HCT116 (cell line): Measurements from ENCODE around the gene PMEPA1. TPM values are rescaled to one million over a fixed set of nuclear protein-coding genes. Genes with fewer than 3 reads are reported as not detected.

Experiments used
- ATAC-seq: fragments of 200-7000 bp; cut with Tn5 transposase; 2 replicates; pipeline ENCODE4 v1.9.1; 2020; ENCODE audit warnings: mild to moderate bottlenecking, moderate library complexity
- BruUV-seq: library from RNA; stranded (reverse); fragments of 400-500 nt; replicated peaks from 2 replicates; lab custom pipeline; 2021; lab: Mats Ljungman, UMichigan
- CTCF ChIA-PET: fragments of 300-600 bp; sonication (Branson Sonifier 250); formaldehyde crosslinking; loops from one replicate; lab custom pipeline; 2021; ENCODE audit warnings: antibody characterized with exemption; lab: Charles Lee
- POLR2A ChIA-PET: fragments of 300-600, 350-600 bp; sonication (Branson Sonifier 250); formaldehyde crosslinking; loops from one replicate; lab custom pipeline; 2021; ENCODE audit warnings: antibody characterized with exemption; lab: Charles Lee
- RAD21 ChIA-PET, 2 experiments: fragments of 300-600 bp; sonication (Branson Sonifier 250); formaldehyde crosslinking; loops; one replicate each; lab custom pipeline; 2023; ENCODE audit warnings: low total read pairs in 2 of 2; ENCODE audit not compliant: uncharacterized antibody in 2 of 2, unreplicated experiment in 2 of 2, low non-redundant PET in 1 of 2; lab: Charles Lee
- DNase-seq: peaks from one replicate; pipeline ENCODE4 v3.0.0-alpha.2; 2010; ENCODE audit warnings: low read depth, low spot score
- H2AFZ ChIP-seq: fragments of 200-600 bp; shearing (Covaris generic), sonication (generic); 2 replicates; pipeline ENCODE4 v1.6.1; 2017; ENCODE audit warnings: low read depth, mixed run types, mixed read lengths, antibody characterized with exemption, low read length; ENCODE audit not compliant: poor library complexity, severe bottlenecking
- H3K27ac ChIP-seq: 2 replicates; pipeline ENCODE4 v1.5.1; 2012; ENCODE audit warnings: low read depth, low read length
- H3K27me3 ChIP-seq: fragments of 200-600 bp; sonication (generic); 2 replicates; pipeline ENCODE4 v1.6.1; 2016; ENCODE audit warnings: mixed run types, low read length, mixed read lengths; ENCODE audit not compliant: insufficient read depth
- H3K36me3 ChIP-seq, 2 experiments: fragments of 200-500 bp in 1 of 2; fragments of 200-600 bp in 1 of 2; sonication (Bioruptor generic) in 1 of 2; sonication (generic) in 1 of 2; 2 replicates each; pipeline versions ENCODE4 v1.5.1 to v1.6.1; 2014 to 2016; ENCODE audit warnings: low read length in 2 of 2, inconsistent platforms in 1 of 2, mixed read lengths in 1 of 2, mixed run types in 1 of 2; ENCODE audit not compliant: insufficient read depth in 2 of 2, control insufficient read depth in 1 of 2
- H3K4me1 ChIP-seq, 2 experiments: fragments of 200-600 bp in 1 of 2; sonication (generic) in 1 of 2; 2 replicates each; pipeline versions ENCODE4 v1.5.1 to v1.6.1; 2012 to 2017; ENCODE audit warnings: low read length in 2 of 2, inconsistent platforms in 1 of 2, mild to moderate bottlenecking in 1 of 2, mixed read lengths in 1 of 2, mixed run types in 1 of 2, moderate library complexity in 1 of 2; ENCODE audit not compliant: insufficient read depth in 2 of 2, control insufficient read depth in 1 of 2
- H3K4me2 ChIP-seq: fragments of 200-600 bp; sonication (generic); 2 replicates; pipeline ENCODE4 v1.6.1; 2017; ENCODE audit warnings: mixed run types, low read length, mixed read lengths
- H3K4me3 ChIP-seq, 2 experiments: fragments of 200-600 bp in 1 of 2; sonication (generic) in 1 of 2; replicated peaks in 1 of 2; 2 replicates each; pipeline ENCODE4 v1.5.1; 2011 to 2016; ENCODE audit warnings: low read length in 2 of 2, control low read depth in 1 of 2, low read depth in 1 of 2, mild to moderate bottlenecking in 1 of 2, mixed read lengths in 1 of 2, mixed run types in 1 of 2
- H3K79me2 ChIP-seq: fragments of 200-600 bp; sonication (generic); 2 replicates; pipeline ENCODE4 v1.6.1; 2017; ENCODE audit warnings: mild to moderate bottlenecking, mixed run types, low read length, moderate library complexity, mixed read lengths; ENCODE audit not compliant: insufficient read depth
- H3K9ac ChIP-seq: fragments of 200-600 bp; sonication (generic); 2 replicates; pipeline ENCODE4 v1.6.1; 2016; ENCODE audit warnings: low read length, mixed read lengths
- H3K9me2 ChIP-seq: fragments of 200-600 bp; sonication (generic), shearing (Covaris generic); 2 replicates; pipeline ENCODE4 v1.6.1; 2017; ENCODE audit warnings: mixed run types, mild to moderate bottlenecking, moderate library complexity; ENCODE audit not compliant: insufficient read depth
- H3K9me3 ChIP-seq, 2 experiments: fragments of 200-500 bp in 1 of 2; fragments of 200-600 bp in 1 of 2; sonication (Bioruptor generic) in 1 of 2; sonication (generic) in 1 of 2; 2 replicates each; pipeline ENCODE4 v1.6.1; 2014 to 2017; ENCODE audit warnings: low read length in 2 of 2, mixed read lengths in 2 of 2, inconsistent platforms in 1 of 2, low read depth in 1 of 2, mild to moderate bottlenecking in 1 of 2, mixed run types in 1 of 2, moderate library complexity in 1 of 2; ENCODE audit not compliant: control insufficient read depth in 1 of 2, insufficient read depth in 1 of 2
- H4K20me1 ChIP-seq: fragments of 200-600 bp; sonication (generic), shearing (Covaris generic); 2 replicates; pipeline ENCODE4 v1.6.1; 2017; ENCODE audit warnings: mixed run types, mild to moderate bottlenecking, moderate library complexity; ENCODE audit not compliant: insufficient read depth
- CBX3 ChIP-seq: IDR thresholded peaks from 2 replicates; pipeline ENCODE4 v1.6.1; 2012; ENCODE audit warnings: low read depth
- ELF1 ChIP-seq: IDR thresholded peaks from 2 replicates; pipeline ENCODE4 v1.6.1; 2012; ENCODE audit warnings: low read depth, borderline replicate concordance
- EZH2phosphoT487 ChIP-seq: fragments of 200-600 bp; IDR thresholded peaks from 2 replicates; pipeline ENCODE4 v1.6.1; 2018; ENCODE audit warnings: antibody characterized with exemption, borderline replicate concordance
- JUND ChIP-seq: IDR thresholded peaks from 2 replicates; pipeline ENCODE4 v1.6.1; 2012
- MAX ChIP-seq: IDR thresholded peaks from 2 replicates; pipeline ENCODE4 v1.6.1; 2012
- POLR2A ChIP-seq: IDR thresholded peaks from 2 replicates; pipeline ENCODE4 v1.7.0; 2011; ENCODE audit warnings: borderline replicate concordance; ENCODE audit not compliant: insufficient read depth, insufficient read length; ENCODE audit errors: extremely low read depth
- TCF7L2 ChIP-seq: IDR thresholded peaks from 2 replicates; pipeline ENCODE4 v1.7.0; 2011; ENCODE audit warnings: borderline replicate concordance, inconsistent platforms; ENCODE audit not compliant: insufficient read depth, insufficient read length; ENCODE audit errors: extremely low read depth
- ZBTB33 ChIP-seq: IDR thresholded peaks from 2 replicates; pipeline ENCODE4 v1.6.1; 2011; ENCODE audit warnings: mild to moderate bottlenecking, low read length, moderate library complexity; ENCODE audit not compliant: insufficient replicate concordance; ENCODE audit errors: extremely low read depth
- ZFX ChIP-seq: fragments of 450-650 bp; IDR thresholded peaks from 2 replicates; pipeline ENCODE4 v1.6.1; 2017
- intact Hi-C: fragments of 100-400 bp; cut with micrococcal nuclease; formaldehyde crosslinking; loops from 2 replicates; pipeline ENCODE4 v1.10.0; 2022
- total RNA-seq: library from RNA; stranded (reverse); gene quantifications from one replicate; pipeline ENCODE4 v1.2.1, GENCODE V29; 2021; ENCODE audit not compliant: unreplicated experiment
- TF ChIP-seq, protein P1 (sequence below), 3 experiments: fragments of 200-600 bp in 1 of 3; sonication (generic) in 1 of 3; IDR thresholded peaks in 2 of 3; conservative IDR thresholded peaks in 1 of 3; 2 replicates each; pipeline ENCODE4 v1.5.1; 2012 to 2017; ENCODE audit warnings: low read depth in 2 of 3, low read length in 2 of 3, antibody characterized with exemption in 1 of 3, borderline replicate concordance in 1 of 3, control low read depth in 1 of 3, mild to moderate bottlenecking in 1 of 3, mixed read lengths in 1 of 3, mixed run types in 1 of 3, moderate library complexity in 1 of 3; ENCODE audit not compliant: insufficient read depth in 1 of 3
- TF ChIP-seq, protein P2 (sequence below): IDR thresholded peaks from 2 replicates; pipeline ENCODE4 v1.6.1; 2012; ENCODE audit warnings: low read depth

The PMEPA1 gene
- total RNA-seq, 1 experiment from 2014 or later = 0.64 TPM

- Histone ChIP-seq H3K9ac (no peak overlapping the region), H3K9me2 (no peaks in the 10 kb centered on the region), H4K20me1 (no peaks in the 10 kb centered on the region), H3K4me3 (no peak overlapping the region), H3K27me3 (peaks cover 75% of the 10 kb centered on the region), H3K79me2 (no peaks in the 10 kb centered on the region), H3K4me2 (no peak overlapping the region), H3K9me3 (no peaks in the 10 kb centered on the region), H3K36me3 (no peaks in the 10 kb centered on the region), H2AFZ (no peak overlapping the region), H3K27ac (no peak overlapping the region), H3K4me1 (no peaks in the 10 kb centered on the region)
- POLR2A ChIA-PET = no interaction called here
- RAD21 ChIA-PET = no interaction called here
- no TSS peak for BruUV-seq
- CTCF ChIA-PET = no interaction called here
- ATAC-seq (no peak), DNase-seq (no peak)
- intact Hi-C loops = no loop called here
- TF ChIP-seq CBX3 (no peak), EZH2phosphoT487 (no peak), JUND (no peak), MAX (no peak), TCF7L2 (no peak), ZBTB33 (no peak), POLR2A (no peak), ELF1 (no peak), ZFX (no peak)
- TF ChIP-seq, protein P1, sequence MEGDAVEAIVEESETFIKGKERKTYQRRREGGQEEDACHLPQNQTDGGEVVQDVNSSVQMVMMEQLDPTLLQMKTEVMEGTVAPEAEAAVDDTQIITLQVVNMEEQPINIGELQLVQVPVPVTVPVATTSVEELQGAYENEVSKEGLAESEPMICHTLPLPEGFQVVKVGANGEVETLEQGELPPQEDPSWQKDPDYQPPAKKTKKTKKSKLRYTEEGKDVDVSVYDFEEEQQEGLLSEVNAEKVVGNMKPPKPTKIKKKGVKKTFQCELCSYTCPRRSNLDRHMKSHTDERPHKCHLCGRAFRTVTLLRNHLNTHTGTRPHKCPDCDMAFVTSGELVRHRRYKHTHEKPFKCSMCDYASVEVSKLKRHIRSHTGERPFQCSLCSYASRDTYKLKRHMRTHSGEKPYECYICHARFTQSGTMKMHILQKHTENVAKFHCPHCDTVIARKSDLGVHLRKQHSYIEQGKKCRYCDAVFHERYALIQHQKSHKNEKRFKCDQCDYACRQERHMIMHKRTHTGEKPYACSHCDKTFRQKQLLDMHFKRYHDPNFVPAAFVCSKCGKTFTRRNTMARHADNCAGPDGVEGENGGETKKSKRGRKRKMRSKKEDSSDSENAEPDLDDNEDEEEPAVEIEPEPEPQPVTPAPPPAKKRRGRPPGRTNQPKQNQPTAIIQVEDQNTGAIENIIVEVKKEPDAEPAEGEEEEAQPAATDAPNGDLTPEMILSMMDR (IDR thresholded peaks at IDR 0.05 in 2 of 3, conservative IDR thresholded peaks at IDR 0.05 in 1 of 3; ENCODE audit: borderline replicate concordance in 1 of 3, insufficient read depth in 1 of 3, low read depth in 2 of 3, low read length in 2 of 3) = no peak
- TF ChIP-seq, protein P2, sequence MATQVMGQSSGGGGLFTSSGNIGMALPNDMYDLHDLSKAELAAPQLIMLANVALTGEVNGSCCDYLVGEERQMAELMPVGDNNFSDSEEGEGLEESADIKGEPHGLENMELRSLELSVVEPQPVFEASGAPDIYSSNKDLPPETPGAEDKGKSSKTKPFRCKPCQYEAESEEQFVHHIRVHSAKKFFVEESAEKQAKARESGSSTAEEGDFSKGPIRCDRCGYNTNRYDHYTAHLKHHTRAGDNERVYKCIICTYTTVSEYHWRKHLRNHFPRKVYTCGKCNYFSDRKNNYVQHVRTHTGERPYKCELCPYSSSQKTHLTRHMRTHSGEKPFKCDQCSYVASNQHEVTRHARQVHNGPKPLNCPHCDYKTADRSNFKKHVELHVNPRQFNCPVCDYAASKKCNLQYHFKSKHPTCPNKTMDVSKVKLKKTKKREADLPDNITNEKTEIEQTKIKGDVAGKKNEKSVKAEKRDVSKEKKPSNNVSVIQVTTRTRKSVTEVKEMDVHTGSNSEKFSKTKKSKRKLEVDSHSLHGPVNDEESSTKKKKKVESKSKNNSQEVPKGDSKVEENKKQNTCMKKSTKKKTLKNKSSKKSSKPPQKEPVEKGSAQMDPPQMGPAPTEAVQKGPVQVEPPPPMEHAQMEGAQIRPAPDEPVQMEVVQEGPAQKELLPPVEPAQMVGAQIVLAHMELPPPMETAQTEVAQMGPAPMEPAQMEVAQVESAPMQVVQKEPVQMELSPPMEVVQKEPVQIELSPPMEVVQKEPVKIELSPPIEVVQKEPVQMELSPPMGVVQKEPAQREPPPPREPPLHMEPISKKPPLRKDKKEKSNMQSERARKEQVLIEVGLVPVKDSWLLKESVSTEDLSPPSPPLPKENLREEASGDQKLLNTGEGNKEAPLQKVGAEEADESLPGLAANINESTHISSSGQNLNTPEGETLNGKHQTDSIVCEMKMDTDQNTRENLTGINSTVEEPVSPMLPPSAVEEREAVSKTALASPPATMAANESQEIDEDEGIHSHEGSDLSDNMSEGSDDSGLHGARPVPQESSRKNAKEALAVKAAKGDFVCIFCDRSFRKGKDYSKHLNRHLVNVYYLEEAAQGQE = no peak
- TF ChIP-seq, all 23 proteins: peak for 0
Measured at GRCh38 chr20:57732226-57732625, 22.4 kb upstream of the PMEPA1 start.
